Bronchial epithelial cell (primary cell): ENCODE data around the gene PDAP1. TPM values are rescaled to one million over a fixed set of nuclear protein-coding genes. Genes with fewer than 3 reads are reported as not detected.

Experiments
- DNase-seq: peaks from one replicate; pipeline ENCODE4 v3.0.0-alpha.2; 2010; ENCODE audit warnings: low read depth
- FAIRE-seq: peaks from 2 replicates; lab custom pipeline; 2011; peaks lifted over from hg19 to GRCh38; lab: Jason Lieb, UNC
- H3K27me3 ChIP-seq: 2 replicates; pipeline ENCODE4 v1.5.1; 2011; ENCODE audit warnings: low read length; ENCODE audit not compliant: control insufficient read depth, insufficient read depth
- H3K36me3 ChIP-seq: 2 replicates; pipeline ENCODE4 v1.5.1; 2011; ENCODE audit warnings: low read length; ENCODE audit not compliant: control insufficient read depth, insufficient read depth
- H3K4me3 ChIP-seq: 2 replicates; pipeline ENCODE4 v1.5.1; 2011; ENCODE audit warnings: mild to moderate bottlenecking, low read depth, low read length, control low read depth
- CTCF ChIP-seq: IDR thresholded peaks from 2 replicates; pipeline ENCODE4 v1.5.1; 2011; ENCODE audit warnings: mild to moderate bottlenecking, moderate library complexity, low read length, control low read depth, inconsistent platforms; ENCODE audit not compliant: insufficient read depth, severe bottlenecking
- total RNA-seq: library from RNA; depleted of rRNA; stranded (reverse); fragments of >200 nt; gene quantifications from 2 replicates; pipeline ENCODE4 v1.2.1, GENCODE V29; 2014

The PDAP1 gene
- total RNA-seq, 1 donor from 2014 or later: 38.2 TPM

GRCh38 chr7:99373091-99374066, 35.0 kb downstream of the PDAP1 start:
- no peak for FAIRE-seq
- Histone ChIP-seq H3K4me3 (no peak overlapping the region), H3K36me3 (peaks cover 3% of the 10 kb centered on the region), H3K27me3 (no peaks in the 10 kb centered on the region)
- no peak for DNase-seq
- no peak for TF ChIP-seq CTCF

- no peaks in the 10 kb centered on the region for H3K36me3 ChIP-seq
- H3K4me3 ChIP-seq: no peak overlapping the region
- TF ChIP-seq CTCF: no peak
- FAIRE-seq: no peak
- peak; percentile 42 for DNase-seq
- no peaks in the 10 kb centered on the region for H3K27me3 ChIP-seq
Observed at GRCh38 chr7:99372275-99373090, 35.9 kb downstream of the PDAP1 start.

- TF ChIP-seq CTCF: no peak
- no peak overlapping the region for H3K4me3 ChIP-seq
- FAIRE-seq: no peak
- DNase-seq: no peak
- peaks cover 8% of the 10 kb centered on the region for H3K36me3 ChIP-seq
- no peaks in the 10 kb centered on the region for H3K27me3 ChIP-seq
Observed at GRCh38 chr7:99371376-99371920, 36.9 kb downstream of the PDAP1 start.

GRCh38 chr7:99369767-99370391, 38.5 kb downstream of the PDAP1 start:
- FAIRE-seq: no peak
- H3K4me3 ChIP-seq: no peak overlapping the region
- no peak for TF ChIP-seq CTCF
- H3K27me3 ChIP-seq: no peaks in the 10 kb centered on the region
- H3K36me3 ChIP-seq: peaks cover 16% of the 10 kb centered on the region
- DNase-seq: no peak

GRCh38 chr7:99368750-99369389, 39.5 kb downstream of the PDAP1 start:
- DNase-seq: peak; percentile 62
- Histone ChIP-seq H3K4me3 (no peak overlapping the region), H3K36me3 (peaks cover 20% of the 10 kb centered on the region), H3K27me3 (no peaks in the 10 kb centered on the region)
- no peak for TF ChIP-seq CTCF
- FAIRE-seq: no peak
